GM23248 (cell line): ENCODE results near the gene DROSHA.

ENCODE experiments used
- EZH2 ChIP-seq: fragments of 200-600 bp; sonication (generic); IDR thresholded peaks from 2 replicates; pipeline ENCODE4 v1.6.1; 2018; ENCODE audit warnings: antibody characterized with exemption, mild to moderate bottlenecking; ENCODE audit not compliant: insufficient read depth, poor library complexity, severe bottlenecking
- EZH2phosphoT487 ChIP-seq: fragments of 200-600 bp; sonication (generic); IDR thresholded peaks from 2 replicates; pipeline ENCODE4 v1.6.1; 2018; ENCODE audit warnings: antibody characterized with exemption, moderate library complexity, mild to moderate bottlenecking, low read depth; ENCODE audit not compliant: insufficient read depth

DNA sequence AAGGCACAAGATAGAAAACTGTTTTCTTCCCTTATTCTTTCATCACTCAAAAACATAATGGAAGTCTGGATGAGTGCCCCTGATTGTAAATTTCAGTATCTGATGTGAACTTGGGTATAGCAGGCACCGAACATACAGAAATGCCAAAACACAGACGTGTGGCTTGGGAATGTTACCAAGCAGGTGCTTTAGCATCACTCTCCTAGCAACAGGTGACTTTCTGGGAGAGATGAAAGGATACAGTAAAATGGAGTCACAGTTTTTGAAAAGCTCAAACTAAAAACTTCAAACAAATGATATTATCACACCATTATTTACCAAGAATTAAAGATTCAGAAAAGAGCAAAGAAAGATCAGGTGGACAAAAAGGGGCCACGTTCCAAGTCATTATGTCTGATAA is 130.2 kb downstream of the DROSHA start:
- TF ChIP-seq EZH2 (no peak), EZH2phosphoT487 (no peak)
